ENCODE data around the gene GALT.

Gene GALT

GRCh38 chr9:34684816-34685215 lies 38.3 kb downstream of the GALT start:
- Histone ChIP-seq H3K4me2 (ENCODE audit: insufficient read depth, low read length) (no peak overlapping the region), H3K9ac (ENCODE audit: low read depth, low read length) (no peak overlapping the region), H4K20me1 (ENCODE audit: insufficient read depth, low read length) (no peaks in the 10 kb centered on the region), H3K36me3 (ENCODE audit: insufficient read depth, low read length) (no peaks in the 10 kb centered on the region), H3K79me2 (ENCODE audit: insufficient read depth, low read length) (no peaks in the 10 kb centered on the region), H2AFZ (ENCODE audit: low read depth, low read length) (no peak overlapping the region), H3K9me3 (ENCODE audit: insufficient read depth, low read length, severe bottlenecking) (no peaks in the 10 kb centered on the region), H3K27me3 (ENCODE audit: insufficient read depth, low read length, poor library complexity) (peaks cover 4% of the 10 kb centered on the region), H3K4me3 (ENCODE audit: low read depth in 1 of 2, low read length in 2 of 2) (no peak overlapping the region), H3K4me1 (ENCODE audit: insufficient read depth, low read length) (no peaks in the 10 kb centered on the region), H3K27ac (ENCODE audit: low read length) (no peak overlapping the region)
- DNase-seq (no peak), ATAC-seq (ENCODE audit: insufficient read depth, low read depth) (no peak)
- no peak for TF ChIP-seq EZH2 (IDR thresholded peaks at IDR 0.05; ENCODE audit: borderline replicate concordance, low read depth, low read length, severe bottlenecking)
- no peak for TF ChIP-seq CTCF (IDR thresholded peaks at IDR 0.05; ENCODE audit: borderline replicate concordance, extremely low read depth, low read length, poor library complexity, severe bottlenecking)

GRCh38 chr9:34685591-34685990 lies 39.1 kb downstream of the GALT start:
- H3K27ac ChIP-seq (ENCODE audit: low read length) = no peak overlapping the region
- H4K20me1 ChIP-seq (ENCODE audit: insufficient read depth, low read length) = no peaks in the 10 kb centered on the region
- H3K4me2 ChIP-seq (ENCODE audit: insufficient read depth, low read length) = no peak overlapping the region
- no peak overlapping the region for H3K4me3 ChIP-seq (ENCODE audit: low read depth in 1 of 2, low read length in 2 of 2)
- no peak overlapping the region for H3K9ac ChIP-seq (ENCODE audit: low read depth, low read length)
- TF ChIP-seq CTCF (IDR thresholded peaks at IDR 0.05; ENCODE audit: borderline replicate concordance, extremely low read depth, low read length, poor library complexity, severe bottlenecking) (no peak), EZH2 (IDR thresholded peaks at IDR 0.05; ENCODE audit: borderline replicate concordance, low read depth, low read length, severe bottlenecking) (no peak)
- H2AFZ ChIP-seq (ENCODE audit: low read depth, low read length) = no peak overlapping the region
- no peak for DNase-seq
- no peaks in the 10 kb centered on the region for H3K9me3 ChIP-seq (ENCODE audit: insufficient read depth, low read length, severe bottlenecking)
- ATAC-seq (ENCODE audit: insufficient read depth, low read depth) = no peak
- H3K27me3 ChIP-seq (ENCODE audit: insufficient read depth, low read length, poor library complexity) = peaks cover 4% of the 10 kb centered on the region
- no peaks in the 10 kb centered on the region for H3K4me1 ChIP-seq (ENCODE audit: insufficient read depth, low read length)
- H3K79me2 ChIP-seq (ENCODE audit: insufficient read depth, low read length) = no peaks in the 10 kb centered on the region
- no peaks in the 10 kb centered on the region for H3K36me3 ChIP-seq (ENCODE audit: insufficient read depth, low read length)

GRCh38 chr9:34686231-34686630 lies 39.8 kb downstream of the GALT start:
- Histone ChIP-seq H3K27ac (ENCODE audit: low read length) (no peak overlapping the region), H3K4me3 (ENCODE audit: low read depth in 1 of 2, low read length in 2 of 2) (no peak overlapping the region), H3K36me3 (ENCODE audit: insufficient read depth, low read length) (no peaks in the 10 kb centered on the region), H4K20me1 (ENCODE audit: insufficient read depth, low read length) (no peaks in the 10 kb centered on the region), H3K27me3 (ENCODE audit: insufficient read depth, low read length, poor library complexity) (peaks cover 9% of the 10 kb centered on the region), H2AFZ (ENCODE audit: low read depth, low read length) (no peak overlapping the region), H3K4me2 (ENCODE audit: insufficient read depth, low read length) (no peak overlapping the region), H3K79me2 (ENCODE audit: insufficient read depth, low read length) (no peaks in the 10 kb centered on the region), H3K9ac (ENCODE audit: low read depth, low read length) (no peak overlapping the region), H3K9me3 (ENCODE audit: insufficient read depth, low read length, severe bottlenecking) (no peaks in the 10 kb centered on the region), H3K4me1 (ENCODE audit: insufficient read depth, low read length) (no peaks in the 10 kb centered on the region)
- no peak for TF ChIP-seq EZH2 (IDR thresholded peaks at IDR 0.05; ENCODE audit: borderline replicate concordance, low read depth, low read length, severe bottlenecking)
- TF ChIP-seq CTCF (IDR thresholded peaks at IDR 0.05; ENCODE audit: borderline replicate concordance, extremely low read depth, low read length, poor library complexity, severe bottlenecking) = no peak
- ATAC-seq (ENCODE audit: insufficient read depth, low read depth) = no peak
- no peak for DNase-seq

- Histone ChIP-seq H3K4me2 (ENCODE audit: insufficient read depth, low read length) (no peak overlapping the region), H3K9ac (ENCODE audit: low read depth, low read length) (no peak overlapping the region), H3K9me3 (ENCODE audit: insufficient read depth, low read length, severe bottlenecking) (no peaks in the 10 kb centered on the region), H4K20me1 (ENCODE audit: insufficient read depth, low read length) (no peaks in the 10 kb centered on the region), H2AFZ (ENCODE audit: low read depth, low read length) (no peak overlapping the region), H3K79me2 (ENCODE audit: insufficient read depth, low read length) (no peaks in the 10 kb centered on the region), H3K36me3 (ENCODE audit: insufficient read depth, low read length) (no peaks in the 10 kb centered on the region), H3K4me1 (ENCODE audit: insufficient read depth, low read length) (no peaks in the 10 kb centered on the region), H3K27ac (ENCODE audit: low read length) (no peak overlapping the region), H3K4me3 (ENCODE audit: low read depth in 1 of 2, low read length in 2 of 2) (no peak overlapping the region), H3K27me3 (ENCODE audit: insufficient read depth, low read length, poor library complexity) (peaks cover 9% of the 10 kb centered on the region)
- DNase-seq = no peak
- ATAC-seq (ENCODE audit: insufficient read depth, low read depth) = no peak
- TF ChIP-seq EZH2 (IDR thresholded peaks at IDR 0.05; ENCODE audit: borderline replicate concordance, low read depth, low read length, severe bottlenecking) = no peak
- no peak for TF ChIP-seq CTCF (IDR thresholded peaks at IDR 0.05; ENCODE audit: borderline replicate concordance, extremely low read depth, low read length, poor library complexity, severe bottlenecking)
Measured at GRCh38 chr9:34686732-34687131, 40.3 kb downstream of the GALT start.

All from DND-41 (cell line).